GM04504 (cell line): Measurements from ENCODE around the gene LCTL.
A peak's percentile ranks its signal among the peaks of the same experiment; 100 is the strongest.

Source experiments
- DNase-seq: peaks from one replicate; pipeline ENCODE4 v3.0.0-alpha.2; 2012; ENCODE audit warnings: low read depth

LCTL gene, protein sequence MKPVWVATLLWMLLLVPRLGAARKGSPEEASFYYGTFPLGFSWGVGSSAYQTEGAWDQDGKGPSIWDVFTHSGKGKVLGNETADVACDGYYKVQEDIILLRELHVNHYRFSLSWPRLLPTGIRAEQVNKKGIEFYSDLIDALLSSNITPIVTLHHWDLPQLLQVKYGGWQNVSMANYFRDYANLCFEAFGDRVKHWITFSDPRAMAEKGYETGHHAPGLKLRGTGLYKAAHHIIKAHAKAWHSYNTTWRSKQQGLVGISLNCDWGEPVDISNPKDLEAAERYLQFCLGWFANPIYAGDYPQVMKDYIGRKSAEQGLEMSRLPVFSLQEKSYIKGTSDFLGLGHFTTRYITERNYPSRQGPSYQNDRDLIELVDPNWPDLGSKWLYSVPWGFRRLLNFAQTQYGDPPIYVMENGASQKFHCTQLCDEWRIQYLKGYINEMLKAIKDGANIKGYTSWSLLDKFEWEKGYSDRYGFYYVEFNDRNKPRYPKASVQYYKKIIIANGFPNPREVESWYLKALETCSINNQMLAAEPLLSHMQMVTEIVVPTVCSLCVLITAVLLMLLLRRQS

DNA sequence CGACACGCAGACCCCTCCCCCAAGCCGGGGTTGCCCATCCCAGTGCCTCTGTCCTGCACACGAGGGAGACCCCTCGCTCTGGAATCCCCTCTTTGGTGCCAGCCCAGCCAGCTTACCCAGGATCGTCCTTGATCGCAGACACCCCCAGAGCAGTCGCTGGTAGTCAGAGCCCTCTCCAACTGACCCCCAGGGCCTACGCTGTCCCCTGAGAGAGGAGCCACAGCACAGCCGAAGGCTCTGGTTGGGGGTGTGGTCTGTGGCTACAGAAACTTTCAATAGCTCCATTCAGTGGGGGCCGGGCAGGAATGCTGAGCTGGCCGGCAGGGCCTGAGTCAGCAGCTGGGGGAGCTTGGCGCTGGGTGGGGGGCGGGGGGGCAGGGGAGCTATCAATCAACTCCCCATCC lies at the start of gene LCTL:
Gene LCTL (minus strand): TSS at position 258 of the 404 bp plus-strand sequence. CDS start 633 bp downstream, outside the sequence.
- no peak for DNase-seq

DNA sequence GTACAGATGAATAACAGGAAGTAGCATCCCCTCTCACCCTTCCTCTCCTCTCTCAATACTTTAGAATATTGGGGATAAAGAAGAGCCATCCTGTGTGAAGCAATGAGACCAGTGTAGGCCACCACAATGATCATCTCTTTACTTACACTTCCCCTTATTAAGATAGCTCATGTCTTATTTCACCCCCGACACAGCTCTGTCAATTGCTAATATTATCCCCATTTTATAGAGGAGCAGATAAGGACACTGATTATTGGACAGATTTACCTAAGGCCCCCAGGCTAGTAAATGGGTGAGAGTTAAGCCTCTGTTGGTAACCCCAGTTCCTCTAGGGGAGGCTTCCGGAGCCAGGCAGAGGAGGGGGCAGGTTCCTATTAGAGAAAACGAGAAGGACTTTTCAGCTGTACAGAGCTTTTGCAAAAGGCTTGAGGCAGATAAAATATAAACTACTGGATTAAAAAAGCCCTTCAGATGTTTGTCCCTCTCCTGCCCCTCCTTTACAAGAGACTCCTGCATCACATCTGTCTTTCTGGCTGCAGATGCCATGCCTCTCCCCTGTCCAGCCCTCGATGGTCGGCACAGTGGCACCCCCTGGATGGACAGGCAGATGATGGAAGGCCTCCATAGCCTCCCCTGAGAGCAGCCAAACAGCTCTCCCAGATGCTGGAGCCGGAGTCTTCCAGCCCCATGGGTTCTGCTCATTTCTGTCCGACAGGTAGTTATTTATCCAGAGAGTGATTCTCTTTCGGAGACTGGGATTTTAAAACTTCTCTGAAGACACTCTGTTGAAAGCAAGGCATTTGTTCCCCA lies 49.4 kb upstream of the LCTL start:
- no peak for DNase-seq

DNA sequence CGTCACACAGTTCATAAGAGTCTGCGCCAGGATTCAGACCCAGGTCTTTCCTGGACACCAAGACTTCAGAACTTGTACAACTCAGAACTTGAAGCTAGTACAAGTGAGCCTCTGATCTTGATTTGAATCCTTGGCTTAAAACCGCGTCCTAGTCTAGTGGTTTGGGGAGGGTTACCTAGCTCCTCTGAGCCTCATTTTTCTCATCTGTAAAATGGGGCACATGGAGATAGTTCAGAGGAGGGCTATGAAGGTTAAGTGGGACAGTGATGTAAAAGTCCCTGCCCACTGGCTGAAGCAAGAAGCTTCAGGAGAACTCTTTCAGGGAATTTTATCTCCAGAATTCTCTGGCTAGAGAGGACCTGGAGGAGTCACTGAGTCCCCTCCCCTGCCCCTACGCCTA lies 48.7 kb upstream of the LCTL start:
- DNase-seq, result no peak

DNA sequence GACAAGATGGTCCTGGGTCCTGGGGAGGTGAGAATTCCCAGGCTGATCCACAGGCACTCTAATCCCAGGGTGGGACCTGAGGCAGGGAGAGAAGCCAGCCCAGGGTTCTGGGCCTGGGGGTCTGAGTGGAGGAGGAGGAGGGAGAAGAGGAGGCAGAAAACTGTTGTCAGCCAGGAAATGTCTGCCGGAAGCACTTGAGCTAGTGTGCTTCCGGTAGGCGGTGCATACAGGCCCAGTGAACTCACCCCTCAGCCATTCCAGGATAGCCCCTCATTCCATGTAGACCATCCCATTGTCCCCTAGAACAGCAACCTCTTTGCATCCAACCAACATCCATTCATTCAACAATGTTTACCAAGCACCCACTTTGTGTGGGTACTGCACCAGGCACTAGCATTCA lies 47.9 kb upstream of the LCTL start:
- no peak for DNase-seq

DNA sequence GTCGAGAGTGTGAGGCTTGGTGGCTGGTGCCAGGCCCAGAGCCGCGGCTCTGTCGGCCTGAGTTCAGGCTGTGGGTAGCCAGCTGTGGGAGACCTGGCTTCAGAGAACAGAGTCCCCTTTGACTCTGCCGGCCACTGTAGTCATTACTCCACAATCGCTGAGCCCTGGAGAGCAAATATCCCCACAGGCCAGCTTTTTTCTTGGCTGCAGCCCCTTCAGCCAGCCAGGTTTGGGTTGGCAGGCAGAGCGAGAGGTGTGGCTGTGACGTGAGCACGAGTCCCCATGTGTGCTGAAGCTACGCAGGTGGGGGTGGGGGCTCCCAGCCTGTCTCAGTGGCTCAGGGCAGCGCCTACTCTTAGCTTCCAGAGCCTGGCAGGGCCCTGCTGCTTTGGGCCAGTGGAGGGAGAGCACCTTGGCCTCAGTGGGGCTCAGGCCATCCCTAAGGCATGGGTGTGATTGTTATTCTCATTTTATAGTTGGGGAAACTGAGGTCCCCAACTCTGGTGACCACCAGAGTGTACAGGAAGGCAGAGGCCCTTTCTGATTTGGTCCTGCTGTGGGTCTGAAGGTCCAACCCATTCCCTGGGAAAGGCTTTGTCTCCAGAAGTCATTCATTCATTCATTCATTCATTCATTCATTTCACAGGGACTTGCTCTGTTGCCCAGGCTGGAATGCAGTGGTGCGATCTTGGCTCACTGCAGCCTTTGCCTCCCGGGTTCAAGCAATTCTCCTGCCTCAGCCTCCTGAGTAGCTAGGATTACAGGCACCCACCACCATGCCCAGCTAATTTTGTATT lies 45.7 kb upstream of the LCTL start:
- DNase-seq, result no peak

DNA sequence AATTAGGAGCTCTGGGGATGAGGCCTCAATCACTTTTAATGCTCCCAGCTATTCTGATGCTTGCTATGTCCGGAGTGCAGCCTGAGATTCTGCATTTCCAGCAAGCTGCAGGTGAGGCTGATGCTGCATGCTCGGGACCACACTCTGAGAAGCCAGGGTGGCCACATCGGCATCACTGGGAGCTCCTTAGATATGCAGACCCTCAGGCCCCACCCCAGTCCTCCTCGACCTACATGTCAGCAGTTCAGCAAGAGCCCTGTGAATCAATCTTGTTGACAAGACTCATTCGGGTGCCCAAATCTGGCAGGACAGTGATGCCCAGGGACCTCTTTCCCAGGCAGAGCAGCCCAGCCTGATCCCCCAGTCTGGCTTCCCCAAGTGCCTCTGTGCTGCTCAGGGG lies 44.1 kb upstream of the LCTL start:
- no peak for DNase-seq

DNA sequence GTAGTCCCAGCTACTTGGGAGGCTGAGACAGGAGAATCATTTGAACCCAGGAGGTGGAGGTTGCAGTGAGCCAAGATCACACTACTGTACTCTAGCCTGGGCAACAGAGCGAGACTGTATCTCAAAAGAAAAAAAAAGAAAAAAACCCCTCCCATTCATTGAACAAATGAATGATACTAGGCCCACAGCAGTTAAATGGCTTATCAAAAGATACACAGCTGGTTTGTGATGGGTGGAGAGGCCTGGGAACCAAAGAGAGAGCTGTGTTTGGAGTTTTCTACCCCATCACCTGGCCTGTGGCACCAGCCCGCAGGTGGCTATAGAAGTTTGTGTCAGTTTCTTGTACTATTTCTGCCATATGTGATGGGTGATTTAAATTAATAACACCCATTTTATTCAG lies 43.1 kb upstream of the LCTL start:
- no peak for DNase-seq

DNA sequence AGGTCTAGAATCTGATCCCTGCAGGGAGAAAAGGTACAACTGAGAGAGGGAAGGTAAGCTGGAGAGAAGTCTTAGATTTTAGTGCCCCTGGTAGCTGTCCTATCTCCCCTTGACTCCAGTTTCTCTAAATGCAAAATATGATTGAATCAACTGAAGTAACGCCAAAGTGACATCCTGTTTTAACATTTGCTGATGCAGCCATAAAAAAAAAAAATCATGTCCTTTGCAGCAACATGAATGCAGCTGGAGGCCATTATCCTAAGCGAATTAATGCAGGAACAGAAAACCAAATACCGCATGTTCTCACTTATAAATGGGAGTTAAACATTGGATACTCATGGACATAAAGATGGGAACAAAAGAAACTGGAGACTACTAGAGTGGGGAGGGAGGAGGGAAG lies 42.4 kb upstream of the LCTL start:
- no peak for DNase-seq

DNA sequence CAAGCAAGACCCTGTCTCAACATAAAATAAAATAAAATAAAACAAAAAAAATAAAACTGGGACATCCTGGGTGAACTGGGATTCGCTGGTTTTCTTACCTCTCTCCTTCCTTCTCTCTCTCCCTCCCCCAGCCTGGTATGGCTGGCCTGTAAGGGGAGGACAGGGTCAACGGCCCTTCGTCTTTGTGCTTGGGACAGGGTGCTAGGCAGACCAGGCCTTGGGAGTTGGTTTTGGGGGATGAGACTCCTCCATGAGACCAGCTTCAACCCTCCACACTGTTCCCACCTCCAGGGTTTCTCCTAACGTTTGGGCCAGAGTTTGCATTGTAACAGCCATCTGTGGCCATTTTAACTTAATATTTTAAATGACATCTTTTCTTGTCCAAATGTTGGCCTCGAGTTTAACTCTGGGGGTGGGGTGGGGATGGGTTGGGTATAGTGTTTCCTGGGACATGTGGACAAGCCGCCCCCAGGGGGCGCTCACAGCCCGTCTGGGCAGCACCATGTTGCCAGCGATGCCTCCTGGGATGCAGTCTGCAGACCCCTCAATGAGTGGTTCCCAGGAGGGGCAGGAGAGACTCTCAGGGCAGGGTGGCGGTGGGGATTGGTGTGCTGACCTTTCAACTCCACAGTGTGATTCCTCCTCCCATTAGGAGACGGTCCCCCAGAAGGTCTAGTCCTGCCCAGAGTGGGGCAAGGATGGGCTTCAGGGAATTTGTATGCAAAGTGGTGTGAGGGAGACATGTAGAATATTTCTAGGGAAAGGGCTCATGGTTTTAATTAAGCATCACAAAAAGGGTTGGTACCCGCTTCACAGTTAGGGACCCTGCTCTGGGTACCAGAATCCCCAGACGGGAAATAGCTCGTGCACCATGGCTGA lies 37.7 kb upstream of the LCTL start:
- DNase-seq, result no peak

DNA sequence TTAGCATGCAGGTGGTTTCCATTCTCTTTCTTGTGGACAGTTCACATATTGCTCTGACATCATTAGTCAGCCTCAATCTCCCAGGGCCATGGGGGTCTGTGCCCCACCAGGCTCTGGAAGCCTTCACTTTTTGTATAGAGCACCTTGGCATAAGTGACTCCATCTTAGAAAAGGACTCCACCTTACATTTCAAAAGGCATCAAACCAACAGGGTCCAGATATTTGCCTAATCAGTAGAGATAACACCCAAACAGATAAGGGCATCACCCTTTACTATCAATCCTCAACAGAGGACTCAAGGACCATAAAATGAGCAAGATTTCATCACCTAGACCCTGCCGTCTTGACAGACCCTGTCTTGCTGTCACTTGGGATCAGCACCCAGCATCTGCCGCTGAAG lies 35.7 kb upstream of the LCTL start:
- no peak for DNase-seq

DNA sequence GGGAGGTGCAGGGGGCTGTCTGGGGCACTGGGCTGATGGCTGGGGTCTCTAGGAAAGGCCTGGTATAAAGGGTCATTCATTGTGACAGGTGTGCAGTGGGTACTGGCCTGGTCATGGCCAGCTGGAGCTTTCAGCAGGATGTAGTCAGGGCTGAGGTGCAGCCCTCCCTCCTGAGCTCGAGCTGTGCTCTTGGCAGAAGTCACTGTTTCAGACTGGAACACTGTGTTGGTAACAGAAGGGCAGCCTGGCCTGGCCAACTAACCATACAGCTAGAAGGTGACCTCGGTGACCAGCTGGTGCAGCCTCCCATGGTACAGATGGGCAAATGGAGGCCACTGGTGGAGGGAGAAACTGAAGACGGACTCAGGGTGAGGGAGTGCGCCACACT lies 34.4 kb upstream of the LCTL start:
- no peak for DNase-seq

DNA sequence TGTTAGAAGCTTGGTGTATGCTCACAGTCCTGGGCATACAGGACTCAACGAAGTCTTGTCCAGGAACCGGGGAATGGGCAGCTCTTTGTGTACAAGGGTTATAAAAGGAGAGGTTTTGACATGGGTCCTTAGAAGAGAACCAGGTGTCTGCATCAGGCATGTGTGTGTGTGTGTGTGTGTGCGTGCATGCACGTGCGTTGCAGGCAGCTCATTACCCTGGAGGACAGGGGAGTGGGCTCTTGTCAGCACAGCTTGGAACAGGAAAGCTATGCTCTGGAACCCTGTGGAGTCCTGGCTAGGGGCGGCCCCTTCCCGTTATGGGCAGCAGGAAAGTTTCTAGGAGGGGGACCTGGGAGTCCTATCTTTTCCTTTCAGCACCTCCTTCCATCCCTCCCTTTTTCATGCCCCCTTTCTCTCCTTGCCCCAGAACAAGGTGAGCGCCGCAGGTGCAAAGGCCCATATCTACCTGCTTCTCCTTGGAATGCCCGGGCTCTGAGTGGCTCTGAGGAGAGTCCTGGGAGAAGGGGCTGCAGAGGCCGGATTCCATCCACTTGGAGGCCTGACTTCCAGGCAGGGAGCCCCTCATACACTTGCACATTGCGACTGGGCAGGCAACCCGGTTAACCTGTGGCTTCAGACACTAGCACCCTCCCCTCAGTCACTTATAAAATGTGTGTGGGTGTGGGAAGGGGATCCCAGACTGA lies 33.9 kb upstream of the LCTL start:
- no peak for DNase-seq

DNA sequence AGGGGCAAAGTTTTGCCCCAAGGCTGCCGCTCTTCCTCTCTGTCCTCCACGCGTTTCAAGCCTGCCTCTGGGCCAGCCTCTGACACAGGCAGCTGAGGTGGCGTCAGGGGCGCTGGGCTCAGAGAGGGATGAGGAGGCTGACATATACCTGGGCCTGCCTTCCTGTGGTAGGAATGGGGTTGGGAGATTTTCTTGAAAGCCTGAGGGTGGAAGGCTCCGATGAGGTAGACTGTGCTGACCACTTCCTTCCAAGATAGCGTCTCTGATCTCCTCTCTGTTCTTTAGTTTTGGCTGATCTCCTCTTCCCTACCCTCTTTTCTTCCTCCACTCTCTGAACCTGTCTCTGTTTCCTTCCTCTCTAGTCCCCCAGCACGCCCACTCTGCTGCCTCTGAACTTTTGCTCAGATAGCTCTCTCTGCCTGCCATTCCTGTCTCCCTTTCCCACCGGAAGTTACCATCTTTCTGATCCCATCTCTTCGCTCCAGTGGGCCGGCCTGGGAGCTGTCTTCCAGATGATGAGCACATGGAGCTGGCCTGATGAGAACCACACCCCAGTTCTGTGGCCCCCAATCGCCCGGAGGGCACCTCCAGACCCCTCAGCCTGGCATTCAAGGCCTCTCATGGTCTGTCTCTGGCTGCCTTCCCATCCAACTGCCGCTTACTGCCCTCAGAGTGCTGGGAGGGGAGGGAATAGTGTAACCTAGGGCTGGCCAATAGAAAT lies 32.5 kb upstream of the LCTL start:
- DNase-seq, result no peak

DNA sequence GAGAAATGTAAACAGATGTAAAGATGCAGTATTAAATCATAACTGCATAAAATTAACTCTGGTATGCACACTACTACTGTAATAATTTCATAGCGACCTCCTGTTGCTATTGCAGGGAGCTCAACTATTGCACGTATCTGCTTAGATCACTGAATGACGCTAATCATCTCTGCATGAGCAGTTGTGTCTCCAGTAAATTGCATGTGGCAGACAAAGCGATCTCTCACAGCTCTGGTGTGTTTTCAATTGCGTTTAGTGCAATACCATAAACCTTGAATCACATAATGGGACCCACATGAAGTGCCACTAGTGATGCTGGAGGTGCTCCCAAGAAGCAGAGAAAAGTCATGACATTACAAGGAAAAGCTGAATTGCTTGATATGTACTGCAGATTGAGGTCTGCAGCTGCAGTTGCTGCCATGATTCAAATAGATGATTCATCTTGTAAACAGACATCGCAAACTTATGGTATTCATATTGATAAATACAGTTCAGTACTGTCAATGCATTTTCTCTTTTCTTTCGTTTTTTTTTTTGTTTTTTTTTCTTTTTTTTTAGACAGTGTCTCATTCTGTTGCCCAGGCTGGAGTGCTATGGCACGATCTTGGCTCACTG lies 30.2 kb upstream of the LCTL start:
- DNase-seq, result peak; percentile 58

DNA sequence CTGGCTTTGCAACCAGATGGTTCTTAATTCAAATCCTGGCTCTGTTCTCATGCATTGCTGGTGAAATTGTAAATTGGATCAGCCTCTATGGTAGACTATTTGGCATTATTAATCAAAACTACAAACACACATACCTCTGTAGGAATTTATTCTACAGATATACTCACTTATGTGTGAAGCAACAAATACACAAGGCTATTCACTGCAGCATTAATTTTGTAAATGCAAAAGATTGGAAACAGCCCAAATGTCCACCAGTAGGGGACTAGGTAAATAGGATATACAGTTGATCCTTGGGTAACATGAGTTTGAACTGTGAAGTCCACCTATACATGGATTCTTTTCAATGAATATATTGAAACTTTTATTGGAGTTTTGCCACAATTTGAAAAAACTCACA lies 29.5 kb upstream of the LCTL start:
- DNase-seq, result no peak

DNA sequence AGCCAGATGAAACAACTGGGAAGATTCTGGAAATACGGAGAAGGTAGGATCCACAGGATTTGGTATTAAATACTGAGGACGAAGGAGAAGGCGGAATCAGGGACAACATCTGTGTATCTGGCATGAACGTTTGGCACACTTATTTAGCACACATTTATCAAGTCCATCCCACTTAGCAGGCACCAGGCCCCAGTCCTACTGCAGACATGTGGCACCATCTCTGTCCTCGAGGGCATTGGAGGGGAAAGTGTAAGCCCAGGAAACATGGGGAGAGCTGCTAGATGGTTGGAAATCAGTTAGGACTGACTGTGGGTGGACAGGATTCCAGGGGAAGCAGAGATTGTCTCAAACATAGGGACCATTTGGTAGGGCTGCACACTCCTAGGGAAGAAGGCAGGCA lies 29.0 kb upstream of the LCTL start:
- no peak for DNase-seq

DNA sequence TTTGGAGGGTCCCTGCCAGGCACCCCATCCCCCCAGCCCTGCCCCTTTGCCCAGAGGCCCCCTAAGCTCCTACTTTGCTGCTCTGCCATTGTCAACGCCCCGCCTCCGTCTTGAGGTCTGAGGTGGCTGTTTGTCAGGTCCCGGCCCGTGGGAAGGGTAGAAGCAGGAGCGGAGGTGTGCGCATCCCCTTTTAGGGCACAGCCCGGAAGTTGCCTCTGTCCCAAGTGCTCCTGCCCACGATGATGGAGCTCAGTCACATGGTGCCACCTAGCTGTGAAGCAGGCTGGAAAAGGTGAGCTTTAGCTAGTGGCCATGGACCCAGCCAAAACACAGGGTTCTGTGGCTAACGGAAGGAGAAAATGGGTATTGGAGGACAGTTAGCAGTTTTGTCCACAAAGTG lies 28.5 kb upstream of the LCTL start:
- no peak for DNase-seq

DNA sequence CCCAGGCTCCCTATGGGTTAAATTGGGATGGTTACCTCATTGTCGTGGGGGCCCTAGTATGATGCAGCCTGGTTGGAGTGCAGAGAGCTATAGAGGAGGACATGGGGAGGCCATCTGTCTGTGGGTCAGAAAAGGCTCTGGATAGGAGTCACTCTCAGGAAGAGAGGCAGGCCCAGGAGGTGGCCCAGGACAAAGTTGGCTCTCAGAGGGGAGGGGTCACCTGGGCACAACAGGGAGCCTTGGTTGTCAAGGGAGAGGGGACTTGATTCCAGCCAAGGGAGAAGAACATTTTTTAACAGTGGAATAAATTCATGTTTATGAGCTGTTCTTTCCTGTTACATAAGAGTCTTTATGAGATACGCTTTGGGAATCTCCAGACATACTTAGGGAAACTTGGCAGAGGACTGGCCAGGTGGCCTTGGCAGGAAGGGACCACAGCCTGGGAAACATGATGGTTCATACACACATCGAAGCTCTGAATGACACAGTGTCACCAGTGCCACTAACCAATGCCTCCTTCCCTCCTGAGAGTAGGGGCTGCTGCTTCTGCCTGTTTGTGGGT lies 27.5 kb upstream of the LCTL start:
- DNase-seq, result no peak

DNA sequence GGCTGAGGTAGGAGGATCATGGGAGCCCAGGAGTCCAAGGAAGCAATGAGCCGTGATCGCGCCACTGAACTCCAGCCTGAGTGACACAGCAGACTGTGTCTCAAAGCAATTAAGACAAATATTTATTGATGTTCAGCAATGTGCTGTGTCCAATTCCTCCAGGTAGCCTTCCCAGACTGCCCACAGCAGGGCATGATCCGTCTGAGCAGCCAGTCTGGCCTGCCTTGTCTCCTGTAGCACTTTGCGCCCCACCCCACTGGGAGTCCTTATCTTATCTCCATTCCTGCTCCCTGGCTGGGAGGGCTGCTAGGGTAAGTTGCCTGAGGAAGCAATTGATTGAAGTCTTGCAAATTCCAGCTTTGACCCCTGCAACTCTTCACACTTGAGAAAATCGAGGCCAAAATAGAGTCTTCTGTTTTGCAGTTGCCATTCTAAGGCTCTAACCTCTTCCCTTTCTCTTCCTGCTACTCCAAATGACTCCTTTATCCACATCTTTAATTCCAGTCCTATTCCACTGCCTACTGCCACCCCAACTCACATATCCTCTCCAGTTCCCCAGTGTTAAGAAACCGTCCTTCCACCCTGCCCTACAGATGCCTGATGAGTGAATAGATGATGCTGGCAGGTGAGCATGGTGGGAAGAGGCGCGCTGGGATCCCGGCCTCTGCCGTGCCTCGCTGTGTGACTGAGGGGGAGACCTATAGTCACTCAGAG lies 26.9 kb upstream of the LCTL start:
- no peak for DNase-seq
